Measurements from ENCODE around the gene KCNK5. TPM values are rescaled to one million over a fixed set of nuclear protein-coding genes. Genes with fewer than 3 reads are reported as not detected.

The KCNK5 gene
- total and polyA plus RNA-seq, 12 donors, result 0.06 to 1.1 (median 0.25) TPM; not detected in 1

- H3K27ac ChIP-seq, result no peak overlapping the region
- no peaks in the 10 kb centered on the region for H3K9me3 ChIP-seq
- 56 to 58% methylated on average over 7 of the region's 7 CpGs for WGBS, 2 donors
- intact Hi-C loops (cut with DNase I), result loop anchor here in 1 of 10 donors (1.0 kb wide), 1 partner anchor 8 kb away; no protein-coding TSS in a partner anchor
- no peaks in the 10 kb centered on the region for H3K4me1 ChIP-seq
- ATAC-seq (no peak), DNase-seq (no peak)
- peaks cover 0 to 7% (median 0%) of the 10 kb centered on the region in 7 donors for H3K27me3 ChIP-seq
- no peak overlapping the region for H3K4me3 ChIP-seq
- TF ChIP-seq, protein P1, sequence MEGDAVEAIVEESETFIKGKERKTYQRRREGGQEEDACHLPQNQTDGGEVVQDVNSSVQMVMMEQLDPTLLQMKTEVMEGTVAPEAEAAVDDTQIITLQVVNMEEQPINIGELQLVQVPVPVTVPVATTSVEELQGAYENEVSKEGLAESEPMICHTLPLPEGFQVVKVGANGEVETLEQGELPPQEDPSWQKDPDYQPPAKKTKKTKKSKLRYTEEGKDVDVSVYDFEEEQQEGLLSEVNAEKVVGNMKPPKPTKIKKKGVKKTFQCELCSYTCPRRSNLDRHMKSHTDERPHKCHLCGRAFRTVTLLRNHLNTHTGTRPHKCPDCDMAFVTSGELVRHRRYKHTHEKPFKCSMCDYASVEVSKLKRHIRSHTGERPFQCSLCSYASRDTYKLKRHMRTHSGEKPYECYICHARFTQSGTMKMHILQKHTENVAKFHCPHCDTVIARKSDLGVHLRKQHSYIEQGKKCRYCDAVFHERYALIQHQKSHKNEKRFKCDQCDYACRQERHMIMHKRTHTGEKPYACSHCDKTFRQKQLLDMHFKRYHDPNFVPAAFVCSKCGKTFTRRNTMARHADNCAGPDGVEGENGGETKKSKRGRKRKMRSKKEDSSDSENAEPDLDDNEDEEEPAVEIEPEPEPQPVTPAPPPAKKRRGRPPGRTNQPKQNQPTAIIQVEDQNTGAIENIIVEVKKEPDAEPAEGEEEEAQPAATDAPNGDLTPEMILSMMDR (IDR thresholded peaks at IDR 0.05), result no peak
- H3K36me3 ChIP-seq, result no peaks in the 10 kb centered on the region
Observed at GRCh38 chr6:39188571-39188970, 40.7 kb downstream of the KCNK5 start.

GRCh38 chr6:39188098-39188450, 41.2 kb downstream of the KCNK5 start:
- TF ChIP-seq, protein P1 (IDR thresholded peaks at IDR 0.05), result no peak
- WGBS, 2 donors, result 81 to 83% methylated on average over 4 of the region's 4 CpGs
- no peak overlapping the region for H3K4me3 ChIP-seq
- no peaks in the 10 kb centered on the region for H3K9me3 ChIP-seq
- no peaks in the 10 kb centered on the region for H3K36me3 ChIP-seq
- H3K4me1 ChIP-seq, result no peaks in the 10 kb centered on the region
- DNase-seq (no peak), ATAC-seq (no peak)
- H3K27ac ChIP-seq, result no peak overlapping the region
- H3K27me3 ChIP-seq, result peaks cover 0 to 7% (median 0%) of the 10 kb centered on the region in 7 donors
- intact Hi-C loops (cut with DNase I), result loop anchor here in 1 of 10 donors (1.0 kb wide), 1 partner anchor 8 kb away; no protein-coding TSS in a partner anchor

DNA sequence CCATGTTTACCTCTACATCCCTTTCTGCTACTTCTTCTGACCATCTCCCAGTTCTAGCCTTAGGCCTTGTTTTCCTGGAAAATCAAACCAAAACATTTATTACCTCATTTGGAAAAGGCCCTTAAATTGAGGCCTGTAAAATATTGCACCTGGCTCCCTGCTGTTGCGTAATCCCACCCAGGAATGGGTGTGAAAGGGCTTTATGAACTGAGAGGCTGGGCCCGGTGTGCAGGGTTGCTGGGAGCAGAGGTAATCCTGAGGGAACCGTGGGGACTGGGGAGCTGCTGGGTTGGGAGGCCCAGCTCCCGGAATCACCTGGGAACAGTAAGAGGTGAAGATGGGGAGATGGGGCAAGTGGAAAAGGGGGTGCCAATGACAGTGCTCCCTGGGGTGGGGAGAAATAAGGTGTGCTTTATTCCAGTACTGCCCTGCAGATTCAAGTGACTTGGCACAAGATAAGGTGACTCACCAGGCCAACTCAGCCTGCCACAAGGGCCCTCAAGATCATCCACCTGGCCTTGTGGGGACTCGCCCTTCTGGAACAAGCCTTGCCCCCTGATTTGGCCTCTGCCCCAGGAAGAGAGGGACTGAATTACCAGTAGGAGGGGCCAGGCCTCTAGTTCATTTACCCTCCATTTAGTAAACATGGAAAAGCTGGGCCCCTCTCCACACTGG, 44.2 kb downstream of the KCNK5 start:
- Histone ChIP-seq H3K27ac (no peak overlapping the region), H3K36me3 (no peaks in the 10 kb centered on the region), H3K4me3 (no peak overlapping the region), H3K9me3 (no peaks in the 10 kb centered on the region), H3K27me3 (peaks cover 0 to 7% (median 0%) of the 10 kb centered on the region in 7 donors), H3K4me1 (no peaks in the 10 kb centered on the region)
- TF ChIP-seq, protein P1 (IDR thresholded peaks at IDR 0.05), result no peak
- WGBS, 2 donors, result 85 to 90% methylated on average over 5 of the region's 5 CpGs
- intact Hi-C loops (cut with DNase I), result no loop called here
- no peak for DNase-seq
- ATAC-seq, result no peak

DNA sequence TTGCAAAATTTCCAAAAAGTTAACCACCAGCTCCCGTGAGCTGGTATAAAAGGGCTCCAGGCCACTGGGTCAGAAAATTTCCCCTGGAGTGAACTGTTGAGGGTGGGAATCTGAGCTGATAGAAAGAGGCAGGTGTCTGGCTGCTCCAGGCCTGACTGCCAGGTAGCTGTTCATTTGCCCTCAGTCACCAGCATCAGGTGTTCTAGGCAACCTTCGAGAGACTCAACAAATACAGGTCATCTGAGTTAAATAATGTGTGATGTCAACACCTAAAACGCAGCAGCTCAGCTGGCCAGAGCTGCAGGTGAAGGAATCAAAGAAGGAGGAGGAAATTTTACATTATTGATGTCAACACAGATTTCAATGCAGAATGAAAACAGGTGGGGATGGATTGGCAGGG, 46.7 kb downstream of the KCNK5 start:
- ATAC-seq (no peak), DNase-seq (no peak)
- TF ChIP-seq, protein P1 (IDR thresholded peaks at IDR 0.05), result no peak
- H3K4me3 ChIP-seq, result no peak overlapping the region
- no peaks in the 10 kb centered on the region for H3K27me3 ChIP-seq
- intact Hi-C loops (cut with DNase I), result no loop called here
- peaks cover 0 to 9% (median 0%) of the 10 kb centered on the region in 11 donors for H3K9me3 ChIP-seq
- no peaks in the 10 kb centered on the region for H3K36me3 ChIP-seq
- WGBS, 2 donors, result 80 to 83% methylated on average over 3 of the region's 3 CpGs
- no peak overlapping the region for H3K27ac ChIP-seq
- H3K4me1 ChIP-seq, result no peaks in the 10 kb centered on the region

Data from heart right ventricle (tissue), 16 donors.